Measurements from ENCODE around the gene PAM16. TPM values are rescaled to one million over a fixed set of nuclear protein-coding genes. Genes with fewer than 3 reads are reported as not detected.

The PAM16 gene
- total and polyA plus RNA-seq, 2 of the 8 experiments (the other 6 are each of a cell fraction or from before 2014, with no cell fraction given), result 78.3 to 198 TPM

- H3K27me3 ChIP-seq (replicated peaks in 1 of 4; ENCODE audit: control insufficient read depth in 3 of 4, extremely low read depth in 1 of 4, insufficient read depth in 3 of 4, low read length in 3 of 4), result peaks cover 0 to 3% (median under 1%) of the 10 kb centered on the region in 4 experiments; a peak in 2 of 7 replicates
- 12% methylated on average over 38 of the region's 50 CpGs; no CpG with 5 or more reads in 1 of the 2 experiments for WGBS, 2 experiments (ENCODE audit: extremely low coverage in 1 of 2, insufficient coverage in 1 of 2, insufficient read length in 1 of 2, insufficient replicate concordance in 2 of 2, low coverage in 1 of 2, low lambda C conversion rate in 2 of 2, missing lambda C conversion rate in 1 of 2)
- no peak within 1 kb of the TSS for H3K56ac ChIP-seq (replicated peaks; ENCODE audit: insufficient read length, low read depth, low read length)
- H2AK5ac ChIP-seq (ENCODE audit: low read depth, low read length), result no peak within 1 kb of the TSS
- H3K9ac ChIP-seq (replicated peaks in 1 of 4; ENCODE audit: extremely low read depth in 1 of 4, low read depth in 3 of 4, low read length in 3 of 4), result peak within 1 kb of the TSS in 2 of 4 experiments; percentile 6 to 64; a peak in 4 of 7 replicates
- no peak within 1 kb of the TSS for H4K8ac ChIP-seq (ENCODE audit: extremely low read depth, insufficient read depth, low read length)
- peak within 1 kb of the TSS; percentile 10 for H3K18ac ChIP-seq (ENCODE audit: extremely low read depth, low read length)
- H3K14ac ChIP-seq (ENCODE audit: insufficient read length), result no peak within 1 kb of the TSS
- 0 out of 2 replicates have a peak within 1 kb of the TSS, but pooled peaks have one; percentile 18 for H2BK5ac ChIP-seq (ENCODE audit: low read depth, low read length)
- peaks cover 4 to 40% (median 34%) of the 10 kb centered on the region in 4 experiments for H3K4me1 ChIP-seq (replicated peaks in 1 of 4; ENCODE audit: control insufficient read depth in 3 of 4, insufficient read depth in 4 of 4, low read length in 3 of 4)
- H2AFZ ChIP-seq (ENCODE audit: low read length), result no peak within 1 kb of the TSS
- H3K79me2 ChIP-seq (ENCODE audit: control insufficient read depth in 1 of 2, insufficient read depth in 2 of 2, low read length in 2 of 2), result peaks cover 0 to 8% of the 10 kb centered on the region in 2 experiments; a peak in 1 of 4 replicates
- H3K36me3 ChIP-seq (ENCODE audit: control insufficient read depth in 2 of 4, insufficient read depth in 4 of 4, low read length in 3 of 4), result no peaks in the 10 kb centered on the region
- no peak within 1 kb of the TSS for H2BK120ac ChIP-seq (replicated peaks; ENCODE audit: low read depth, low read length)
- peaks cover 4% of the 10 kb centered on the region for H3K79me1 ChIP-seq (ENCODE audit: low read depth, low read length)
- peaks cover 6% of the 10 kb centered on the region; the same call in 1 of the 2 replicates for H3K23me2 ChIP-seq (ENCODE audit: low read depth, low read length)
- peaks cover 4 to 16% of the 10 kb centered on the region in 2 experiments for H4K20me1 ChIP-seq (replicated peaks in 1 of 2; ENCODE audit: control insufficient read depth in 1 of 2, insufficient read depth in 2 of 2, low read length in 2 of 2)
- FAIRE-seq (no peak), DNase-seq (ENCODE audit: low read depth in 1 of 2, low spot score in 2 of 2) (peak in 1 of 2 experiments; percentile 93)
- CTCF ChIA-PET (ENCODE audit: partially characterized antibody), result interaction anchor here (0.6 to 24.8 kb wide), 12 partner anchors 7 to 118 kb away, joined by 3 to 659 read pairs (median 10); no protein-coding TSS in a partner anchor
- H2BK20ac ChIP-seq (ENCODE audit: low read length), result no peak within 1 kb of the TSS
- no peak within 1 kb of the TSS for H4K5ac ChIP-seq (ENCODE audit: insufficient read length, low read depth, low read length)
- H3K23ac ChIP-seq (ENCODE audit: insufficient read length), result no peak within 1 kb of the TSS
- no peak within 1 kb of the TSS for H3K27ac ChIP-seq (ENCODE audit: low read depth, low read length)
- H2BK15ac ChIP-seq (ENCODE audit: low read length), result peak within 1 kb of the TSS; percentile 40; the same call in 1 of the 2 replicates
- no peak within 1 kb of the TSS for H2BK12ac ChIP-seq (ENCODE audit: low read depth, low read length)
- POLR2A ChIA-PET (ENCODE audit: partially characterized antibody), result interaction anchor here (0.8 to 1.9 kb wide), 13 partner anchors 9 to 67 kb away, joined by 3 to 12 read pairs (median 5); partner anchors contain the start of genes CORO7 and PAM16
- H3K4me2 ChIP-seq (ENCODE audit: insufficient read depth in 1 of 2, low read depth in 2 of 2, low read length in 2 of 2), result peak within 1 kb of the TSS; percentile 87 to 90
- peak within 1 kb of the TSS; percentile 54 to 78 (median 59) for H3K4me3 ChIP-seq (ENCODE audit: extremely low read depth in 1 of 4, insufficient read depth in 2 of 4, low read depth in 3 of 4, low read length in 4 of 4)
- H4K91ac ChIP-seq (replicated peaks; ENCODE audit: insufficient read length, low read length), result no peak within 1 kb of the TSS
- no peaks in the 10 kb centered on the region for H3K9me3 ChIP-seq (ENCODE audit: insufficient read depth in 2 of 2, low read depth in 1 of 2, low read length in 1 of 2)
- H3K4ac ChIP-seq (replicated peaks; ENCODE audit: insufficient read length, low read depth, low read length), result no peak within 1 kb of the TSS
- TF ChIP-seq TAF1 (IDR thresholded peaks at IDR 0.05; ENCODE audit: low read depth, low read length) (peak; percentile 94), RFX5 (IDR thresholded peaks at IDR 0.05; ENCODE audit: borderline replicate concordance, low read depth, low read length) (no peak), SP4 (IDR thresholded peaks at IDR 0.05; ENCODE audit: low read length) (peak; percentile 80; the same call in 1 of the 2 replicates), TAF7 (optimal IDR thresholded peaks at IDR 0.05; ENCODE audit: borderline replicate concordance, low read depth, low read length) (peak; percentile 90), SAP30 (IDR thresholded peaks at IDR 0.05; ENCODE audit: insufficient read depth, insufficient replicate concordance, low read length) (no peak), BACH1 (IDR thresholded peaks at IDR 0.05; ENCODE audit: low read length) (peak; percentile 54; the same call in 1 of the 2 replicates), TBP (IDR thresholded peaks at IDR 0.05; ENCODE audit: low read depth, low read length) (peak; percentile 92), EP300 (IDR thresholded peaks at IDR 0.05; ENCODE audit: borderline replicate concordance in 1 of 2, low read depth in 2 of 2, low read length in 2 of 2) (no peak), POLR2AphosphoS5 (IDR thresholded peaks at IDR 0.05; ENCODE audit: low read depth, low read length) (peak; percentile 82), E2F6 (IDR thresholded peaks at IDR 0.05) (0 out of 2 replicates have a peak, but pooled peaks have one; percentile 14), CHD2 (IDR thresholded peaks at IDR 0.05; ENCODE audit: low read length) (no peak)
Measured at GRCh38 chr16:4371357-4372000, 20.4 kb upstream of the PAM16 start, which contains the start of gene VASN. VASN (plus strand) TSS chr16:4371848; CDS start chr16:4380878, 9,030 bp downstream.
